SKM-1 treated with dmso at 0.1 percent for 144 hours (cell line): ENCODE measurements around the gene LYZL6.

ENCODE experiments used
- DNase-seq: peaks from one replicate; lab custom pipeline; 2025; ENCODE audit not compliant: unreplicated experiment; lab: John Stamatoyannopoulos, UW

Gene LYZL6

GRCh38 chr17:35889241-35889640 lies 54.3 kb downstream of the LYZL6 start:
- no peak for DNase-seq
